Small intestine (tissue), 7 donors: ENCODE data around the gene VPS13C. TPM values are rescaled to one million over a fixed set of nuclear protein-coding genes. Genes with fewer than 3 reads are reported as not detected.
A peak's percentile ranks its signal among the peaks of the same experiment; 100 is the strongest.

ENCODE experiments used
- DNase-seq, 2 donors: peaks; one replicate each; pipeline versions ENCODE4 v3.0.0 to v3.0.0-alpha.2; 2013
- FAIRE-seq: peaks from 2 replicates; lab custom pipeline; 2012; peaks lifted over from hg19 to GRCh38; lab: Jason Lieb, UNC
- H3K27ac ChIP-seq, 3 donors: one replicate each; pipeline ENCODE4 v1.5.1; 2013; ENCODE audit warnings: low read length in 2 of 3, mild to moderate bottlenecking in 2 of 3, control low read depth in 1 of 3, inconsistent platforms in 1 of 3, low read depth in 1 of 3, moderate library complexity in 1 of 3
- H3K27me3 ChIP-seq, 3 donors: one replicate each; pipeline ENCODE4 v1.6.1; 2013; ENCODE audit warnings: low read length in 3 of 3, inconsistent platforms in 1 of 3; ENCODE audit not compliant: control insufficient read depth in 3 of 3, insufficient read depth in 3 of 3
- H3K36me3 ChIP-seq, 3 donors: one replicate each; pipeline ENCODE4 v1.6.1; 2013; ENCODE audit warnings: low read length in 3 of 3, inconsistent platforms in 1 of 3, low read depth in 1 of 3, mild to moderate bottlenecking in 1 of 3, moderate library complexity in 1 of 3; ENCODE audit not compliant: control insufficient read depth in 3 of 3, insufficient read depth in 2 of 3
- H3K4me1 ChIP-seq, 3 donors: one replicate each; pipeline ENCODE4 v1.6.1; 2013; ENCODE audit warnings: low read length in 2 of 3, inconsistent platforms in 1 of 3, low read depth in 1 of 3, mild to moderate bottlenecking in 1 of 3, moderate library complexity in 1 of 3; ENCODE audit not compliant: control insufficient read depth in 3 of 3, insufficient read depth in 2 of 3
- H3K4me3 ChIP-seq, 3 donors: one replicate each; pipeline ENCODE4 v1.5.1; 2013; ENCODE audit warnings: low read length in 3 of 3, control low read depth in 1 of 3, inconsistent platforms in 1 of 3, low read depth in 1 of 3, mild to moderate bottlenecking in 1 of 3, moderate library complexity in 1 of 3
- H3K9me3 ChIP-seq, 2 donors: one replicate each; pipeline ENCODE4 v1.6.1; 2013; ENCODE audit warnings: low read depth in 1 of 2, low read length in 1 of 2; ENCODE audit not compliant: control insufficient read depth in 2 of 2, insufficient read depth in 1 of 2
- WGBS, 3 donors: extraction: QIAGEN DNeasy Blood & Tissue Kit; methylation state at CpG; one replicate each; pipeline ENCODE4 v1.1.7; 2013; 5-methylcytosine and 5-hydroxymethylcytosine counted together
- polyA plus RNA-seq, 4 donors: library from polyadenylated mRNA; stranded (reverse) in 3 of 4; unstranded in 1 of 4; fragments of 200-250 nt in 3 of 4; fragments of 120-200 nt in 1 of 4; gene quantifications; one replicate each; pipeline versions ENCODE4 v1.2.1 to v1.2.3, GENCODE V29; 2013
- donor health status: healthy with polysubstance abuse.
- donor health status: control.
- donor health status: control.
- donor health status: Bipolar disorder and iron deficiency.
- donor health status: healthy.

Gene VPS13C
- polyA plus RNA-seq, 4 donors, result 7.3 to 49.2 (median 11.6) TPM

DNA sequence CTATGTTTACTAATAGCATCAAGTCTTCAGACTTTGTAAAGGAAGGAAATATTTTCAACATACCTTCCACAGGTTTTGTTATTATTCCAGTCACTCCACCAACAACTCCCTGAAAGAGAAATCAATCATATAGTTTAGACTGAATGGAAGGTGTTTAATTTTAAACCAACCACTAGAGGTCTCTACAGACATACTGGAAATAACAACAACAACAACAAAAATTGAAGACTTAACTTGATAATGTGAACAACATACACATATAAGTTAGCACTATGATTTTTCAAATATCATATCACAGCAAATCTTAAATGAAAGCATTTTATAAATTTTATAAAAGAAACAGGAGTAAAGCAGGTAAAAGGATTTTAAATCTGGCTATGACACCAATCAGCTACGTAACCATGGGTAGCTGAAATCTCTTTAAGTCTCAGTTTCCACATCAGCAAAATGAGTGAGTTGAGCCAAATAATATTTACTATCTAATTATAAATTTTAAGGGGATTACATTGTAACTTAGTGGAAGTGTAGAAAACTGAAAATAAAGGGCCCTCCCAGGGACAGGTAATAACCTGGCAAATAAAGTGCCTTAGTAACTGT lies 188.2 kb downstream of the VPS13C start:
- no peaks in the 10 kb centered on the region for H3K4me1 ChIP-seq
- H3K27ac ChIP-seq, result no peak overlapping the region
- no peak overlapping the region for H3K4me3 ChIP-seq
- DNase-seq (peak; percentile 16 to 43), FAIRE-seq (peak; percentile 59)
- peaks cover 4 to 7% (median 7%) of the 10 kb centered on the region in 3 donors for H3K36me3 ChIP-seq
- WGBS, 3 donors, result 97 to 100% (median 99%) methylated on average over 1 of the region's 1 CpG
- no peaks in the 10 kb centered on the region for H3K27me3 ChIP-seq
- H3K9me3 ChIP-seq, result no peaks in the 10 kb centered on the region

DNA sequence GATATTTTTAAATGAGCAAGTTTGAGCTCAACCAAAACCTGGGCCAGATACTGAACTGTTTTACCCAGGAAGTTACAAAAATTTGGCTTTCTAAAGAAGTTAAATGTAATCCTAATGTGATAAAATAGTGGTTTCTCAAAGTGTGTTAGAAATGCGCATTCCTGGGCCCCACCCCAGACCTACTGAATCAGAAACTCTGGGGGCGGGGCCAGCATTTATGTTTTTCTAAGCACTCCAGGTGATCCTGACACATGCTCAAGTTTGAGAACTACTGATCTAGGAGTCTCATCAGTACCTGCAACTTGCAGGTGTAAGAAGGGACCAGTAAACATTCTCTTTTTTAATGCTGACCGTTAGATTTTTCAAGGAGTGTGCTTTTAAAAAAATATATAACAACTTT lies 190.6 kb downstream of the VPS13C start:
- no peaks in the 10 kb centered on the region for H3K4me1 ChIP-seq
- H3K27ac ChIP-seq, result no peak overlapping the region
- WGBS, 3 donors, result 89 to 93% (median 91%) methylated on average over 3 of the region's 3 CpGs
- DNase-seq, result no peak
- FAIRE-seq, result no peak
- no peaks in the 10 kb centered on the region for H3K9me3 ChIP-seq
- no peak overlapping the region for H3K4me3 ChIP-seq
- peaks cover 2 to 7% (median 7%) of the 10 kb centered on the region in 3 donors for H3K36me3 ChIP-seq
- no peaks in the 10 kb centered on the region for H3K27me3 ChIP-seq

DNA sequence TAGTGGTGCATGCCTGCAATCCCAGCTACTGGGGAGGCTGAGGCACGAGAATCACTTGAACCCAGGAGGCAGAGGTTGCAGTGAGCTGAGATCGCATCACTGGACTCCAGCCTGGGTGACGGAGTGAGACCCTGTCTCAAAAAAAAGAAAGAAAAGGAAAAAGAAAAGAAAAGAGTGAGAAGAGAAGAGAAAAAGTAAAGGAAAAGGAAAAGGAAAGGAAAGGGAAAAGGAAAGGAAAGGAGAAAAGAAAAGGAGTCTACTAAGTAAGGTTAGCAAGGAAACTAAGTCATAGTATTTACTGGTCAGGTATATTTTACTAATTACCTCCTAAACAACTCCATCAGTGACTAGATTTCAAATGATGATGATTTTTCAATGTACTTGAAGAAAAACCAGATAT lies 198.3 kb downstream of the VPS13C start:
- Histone ChIP-seq H3K27me3 (no peaks in the 10 kb centered on the region), H3K4me3 (no peak overlapping the region), H3K27ac (no peak overlapping the region), H3K9me3 (no peaks in the 10 kb centered on the region), H3K36me3 (peaks cover 1 to 8% (median 2%) of the 10 kb centered on the region in 3 donors), H3K4me1 (no peaks in the 10 kb centered on the region)
- FAIRE-seq (no peak), DNase-seq (no peak)
- 96 to 99% (median 98%) methylated on average over 3 of the region's 3 CpGs for WGBS, 3 donors

DNA sequence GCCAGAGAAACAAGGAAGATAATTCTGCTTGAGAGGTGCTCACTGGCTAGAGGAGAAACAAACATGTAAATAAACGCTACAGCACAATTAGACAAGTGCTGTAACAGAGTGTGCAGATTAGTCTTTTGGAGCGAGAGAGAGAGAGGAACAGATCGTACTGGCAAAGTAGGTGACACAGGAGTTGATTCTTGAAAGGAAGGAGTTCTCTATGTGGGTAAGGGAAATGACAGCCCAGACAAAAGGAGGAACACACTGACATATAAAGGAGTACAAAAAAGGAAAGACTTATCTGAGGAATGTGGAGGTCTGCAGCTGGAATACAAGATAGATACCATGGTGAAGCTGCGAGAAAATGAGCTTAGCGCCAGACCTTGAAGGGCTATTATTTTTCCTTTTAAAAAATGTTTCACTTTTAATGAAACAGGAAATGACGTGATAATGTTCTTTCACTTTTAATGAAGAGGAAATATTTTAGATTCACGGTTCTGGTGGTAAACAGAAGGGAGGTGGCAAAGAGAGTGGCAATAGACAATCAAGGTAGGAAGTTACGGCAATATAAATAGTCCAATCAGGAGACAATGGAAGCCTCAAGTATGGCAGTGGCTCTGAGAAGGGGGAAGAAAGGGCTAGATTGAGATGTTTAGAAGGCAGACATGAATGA lies 202.9 kb downstream of the VPS13C start:
- peak overlapping the region in 2 of 3 donors; percentile 51 to 72 for H3K27ac ChIP-seq
- peaks cover 2 to 11% (median 5%) of the 10 kb centered on the region in 3 donors for H3K36me3 ChIP-seq
- peak in 1 of 2 donors; percentile 12 for DNase-seq
- H3K4me1 ChIP-seq, result no peaks in the 10 kb centered on the region
- no peak for FAIRE-seq
- no peaks in the 10 kb centered on the region for H3K9me3 ChIP-seq
- H3K27me3 ChIP-seq, result no peaks in the 10 kb centered on the region
- 66 to 84% (median 71%) methylated on average over 8 of the region's 8 CpGs for WGBS, 3 donors
- no peak overlapping the region for H3K4me3 ChIP-seq

DNA sequence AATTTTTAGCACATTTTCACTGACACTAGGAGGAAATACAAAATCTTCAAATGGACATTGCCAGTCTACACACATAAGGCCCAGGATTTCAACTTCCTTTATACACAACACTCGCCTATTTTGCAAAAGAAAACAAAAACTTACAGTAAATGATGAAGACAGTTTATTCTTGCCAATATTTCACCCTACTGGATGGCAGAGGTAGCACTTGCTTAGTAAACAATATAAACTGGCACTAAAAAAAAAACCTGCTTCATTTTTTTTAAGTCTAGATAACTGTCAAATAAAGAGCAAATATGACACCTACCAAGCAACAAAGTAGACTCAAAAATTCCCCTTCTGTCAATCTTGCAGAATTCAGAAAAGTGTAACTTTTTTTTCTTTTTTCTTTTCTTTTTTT lies 204.0 kb downstream of the VPS13C start:
- H3K9me3 ChIP-seq, result no peaks in the 10 kb centered on the region
- no peaks in the 10 kb centered on the region for H3K4me1 ChIP-seq
- DNase-seq, result no peak
- no peaks in the 10 kb centered on the region for H3K27me3 ChIP-seq
- peaks cover 2 to 12% (median 5%) of the 10 kb centered on the region in 3 donors for H3K36me3 ChIP-seq
- 91 to 95% (median 92%) methylated on average over 1 of the region's 1 CpG for WGBS, 3 donors
- no peak overlapping the region for H3K4me3 ChIP-seq
- no peak for FAIRE-seq
- no peak overlapping the region for H3K27ac ChIP-seq

DNA sequence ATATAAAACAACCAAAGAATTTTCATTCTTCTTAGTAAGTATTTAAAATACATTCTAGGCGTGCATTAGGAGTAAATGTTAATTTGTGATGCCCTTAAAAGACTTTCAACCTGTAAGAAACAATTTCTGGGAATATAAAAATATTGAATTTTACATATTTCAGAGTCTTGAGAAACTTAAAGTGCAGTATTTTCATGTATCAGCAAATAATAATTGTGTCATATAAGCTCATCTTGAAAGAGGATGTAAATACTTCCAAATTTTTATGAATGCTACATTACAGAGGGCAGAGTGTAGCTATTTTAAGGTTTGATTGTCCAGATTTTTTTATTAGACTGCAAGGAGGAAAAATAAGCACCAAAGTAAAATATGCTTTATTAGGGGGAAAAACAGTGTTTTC lies 207.1 kb downstream of the VPS13C start:
- FAIRE-seq (peak; percentile 81), DNase-seq (no peak)
- Histone ChIP-seq H3K4me1 (no peaks in the 10 kb centered on the region), H3K36me3 (peaks cover 0 to 9% (median 5%) of the 10 kb centered on the region in 3 donors), H3K4me3 (no peak overlapping the region), H3K27ac (no peak overlapping the region), H3K9me3 (no peaks in the 10 kb centered on the region), H3K27me3 (no peaks in the 10 kb centered on the region)
- WGBS, 3 donors, result 91 to 96% (median 93%) methylated on average over 1 of the region's 1 CpG

DNA sequence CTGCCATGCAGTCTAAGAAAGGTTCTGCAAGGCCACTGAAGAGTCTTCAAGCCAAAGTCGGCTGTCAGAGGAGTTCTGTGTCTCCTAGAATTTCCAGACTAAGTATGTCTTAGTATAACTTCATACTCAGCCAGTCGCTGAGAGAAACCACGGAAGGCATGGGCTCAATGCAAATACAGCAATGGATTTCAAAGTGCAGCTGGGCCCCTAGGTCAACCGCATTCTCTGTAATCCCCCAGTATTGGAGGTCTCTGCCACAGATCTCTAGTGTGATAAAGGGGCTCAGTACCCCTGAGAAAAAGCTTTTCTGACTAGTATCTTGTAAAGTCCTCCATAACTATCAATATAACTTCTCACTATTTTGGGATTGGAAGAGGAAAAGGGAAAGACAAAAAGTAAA lies 208.3 kb downstream of the VPS13C start:
- 93 to 99% (median 95%) methylated on average over 4 of the region's 4 CpGs for WGBS, 3 donors
- no peak overlapping the region for H3K27ac ChIP-seq
- no peaks in the 10 kb centered on the region for H3K4me1 ChIP-seq
- peaks cover 0 to 9% (median 5%) of the 10 kb centered on the region in 3 donors for H3K36me3 ChIP-seq
- DNase-seq (no peak), FAIRE-seq (no peak)
- no peaks in the 10 kb centered on the region for H3K27me3 ChIP-seq
- H3K4me3 ChIP-seq, result no peak overlapping the region
- H3K9me3 ChIP-seq, result no peaks in the 10 kb centered on the region

DNA sequence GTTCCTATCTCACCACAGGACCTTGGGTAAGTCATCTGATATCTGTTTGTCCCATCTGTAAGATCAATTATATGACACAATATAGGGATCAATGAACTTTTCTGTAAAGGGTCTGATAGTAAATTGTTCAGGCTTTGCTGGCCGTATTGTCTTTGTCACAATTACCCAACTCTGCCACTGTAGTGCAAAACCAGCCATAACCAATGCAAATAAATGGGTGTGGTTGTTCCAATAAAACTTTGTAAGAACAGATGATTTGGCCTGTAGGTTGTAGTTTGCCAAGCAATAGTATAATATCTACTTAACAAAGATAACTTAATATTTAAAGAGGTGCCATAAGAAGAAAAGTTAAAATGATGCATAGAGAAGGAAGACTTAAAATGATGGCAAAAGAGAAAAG lies 210.8 kb downstream of the VPS13C start:
- no peak for DNase-seq
- Histone ChIP-seq H3K4me3 (no peak overlapping the region), H3K4me1 (no peaks in the 10 kb centered on the region), H3K36me3 (peaks cover 0 to 9% (median 3%) of the 10 kb centered on the region in 3 donors), H3K27me3 (no peaks in the 10 kb centered on the region), H3K9me3 (no peaks in the 10 kb centered on the region), H3K27ac (no peak overlapping the region)
- 56 to 83% (median 77%) methylated on average over 1 of the region's 1 CpG for WGBS, 3 donors
- no peak for FAIRE-seq
